ENCODE data around the gene CTXND2.
"Not testable (repeated sequence)": the region's sequence is repeated elsewhere in the genome, so short reads cannot be mapped to it uniquely, and the experiment has no call there.

Gene CTXND2

DNA sequence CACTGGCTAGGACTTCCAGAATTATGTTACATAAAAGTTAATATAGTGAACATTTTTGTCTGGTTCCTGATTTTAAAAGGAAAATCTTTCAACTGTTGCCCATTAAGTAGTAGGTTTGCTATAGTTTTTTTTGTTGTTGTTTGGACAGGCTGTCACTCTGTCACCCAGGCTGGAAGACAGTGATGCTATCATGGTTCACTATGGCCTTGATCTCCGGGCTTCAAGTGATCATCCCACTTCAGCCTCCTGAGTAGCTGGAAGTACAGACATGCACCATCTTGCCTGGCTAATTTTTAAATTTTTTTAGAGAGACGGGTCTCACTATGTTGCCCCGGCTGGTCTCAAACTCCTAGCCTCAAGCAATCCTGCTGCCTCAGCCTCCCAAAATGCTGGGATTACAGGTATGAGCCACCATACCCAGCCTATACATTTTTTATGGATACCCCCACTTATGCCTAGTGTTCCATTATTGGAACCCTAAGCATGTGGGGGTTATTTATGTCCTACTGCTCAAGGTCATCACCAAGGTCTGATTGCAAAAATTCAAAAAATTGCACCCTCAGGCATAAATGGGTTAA lies 6.5 kb downstream of the CTXND2 start:
- no peak for DNase-seq (ENCODE audit: low spot score)

DNA sequence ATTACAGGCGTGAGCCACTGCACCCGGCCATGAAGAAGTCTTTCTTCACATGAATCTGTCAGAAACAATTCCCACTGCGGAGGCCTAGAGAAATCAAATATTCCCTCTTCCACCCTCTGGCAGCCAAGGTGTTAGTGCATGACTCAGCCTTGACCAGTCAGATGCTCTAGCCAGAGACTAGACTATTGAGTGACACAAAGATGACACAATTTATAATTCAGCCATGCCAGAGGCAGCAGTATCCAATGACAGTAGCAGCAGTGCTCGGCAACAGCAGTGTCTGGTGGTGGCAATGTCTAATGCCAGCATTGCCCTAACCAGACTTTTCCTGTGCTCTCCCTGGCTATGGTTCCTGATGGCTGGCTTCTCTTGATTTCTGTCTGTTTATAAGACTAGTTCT lies 8.7 kb downstream of the CTXND2 start:
- DNase-seq (ENCODE audit: low spot score), result no peak

DNA sequence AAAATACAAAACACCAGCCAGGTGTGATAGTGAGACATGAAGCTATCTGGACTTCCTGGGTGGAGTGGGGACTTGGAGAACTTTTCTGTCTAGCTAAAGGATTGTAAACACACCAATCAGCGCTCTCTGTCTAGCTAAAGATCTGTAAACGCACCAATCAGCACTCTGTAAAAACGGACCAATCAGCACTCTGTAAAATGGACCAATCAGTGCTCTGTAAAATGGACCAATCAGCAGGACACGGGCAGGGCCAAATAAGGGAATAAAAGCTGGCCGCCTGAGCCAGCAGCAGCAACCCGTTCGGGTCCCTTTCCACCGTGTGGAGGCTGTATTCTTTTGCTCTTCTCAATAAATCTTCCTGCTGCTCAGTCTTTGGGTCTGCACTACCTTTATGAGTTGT lies 12.9 kb downstream of the CTXND2 start:
- not testable (repeated sequence) for DNase-seq (ENCODE audit: low spot score)

DNA sequence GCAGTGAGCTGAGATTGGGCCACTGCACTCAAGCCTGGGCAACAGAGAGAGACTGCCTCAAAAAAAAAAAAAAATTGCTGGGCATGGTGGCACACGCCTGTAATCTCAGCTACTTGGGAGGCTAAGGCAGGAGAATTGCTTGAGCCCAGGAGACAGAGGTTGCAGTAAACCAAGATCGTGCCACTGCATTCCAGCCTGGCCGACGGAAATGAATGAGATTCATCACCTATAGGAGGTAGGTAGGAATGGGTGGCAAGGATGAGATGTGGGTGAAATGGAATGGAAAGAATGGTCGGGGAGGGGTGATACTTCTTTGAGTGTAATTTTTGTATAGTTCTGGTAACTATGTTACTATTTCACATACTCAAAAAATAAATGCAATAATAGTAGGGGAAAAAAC lies 15.4 kb downstream of the CTXND2 start:
- DNase-seq (ENCODE audit: low spot score), result no peak

DNA sequence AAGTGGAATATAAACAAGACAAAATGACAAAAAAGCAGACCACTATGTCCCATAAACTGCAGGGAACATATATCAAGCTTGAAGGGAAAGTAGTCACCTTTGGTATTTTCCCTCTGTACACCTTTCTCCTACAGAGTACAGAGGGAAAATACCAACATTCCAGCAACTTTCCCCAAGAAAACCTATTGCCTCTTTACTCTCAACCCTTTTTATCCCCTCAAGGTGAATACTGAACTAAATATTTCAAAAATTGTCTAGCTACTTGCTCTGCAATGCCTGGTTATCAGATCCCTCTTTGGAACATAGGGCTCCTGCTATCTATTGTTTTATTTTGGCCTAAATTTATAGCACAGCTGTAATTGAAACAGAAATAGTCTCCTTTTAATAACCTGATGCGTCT lies 15.8 kb downstream of the CTXND2 start:
- no peak for DNase-seq (ENCODE audit: low spot score)

DNA sequence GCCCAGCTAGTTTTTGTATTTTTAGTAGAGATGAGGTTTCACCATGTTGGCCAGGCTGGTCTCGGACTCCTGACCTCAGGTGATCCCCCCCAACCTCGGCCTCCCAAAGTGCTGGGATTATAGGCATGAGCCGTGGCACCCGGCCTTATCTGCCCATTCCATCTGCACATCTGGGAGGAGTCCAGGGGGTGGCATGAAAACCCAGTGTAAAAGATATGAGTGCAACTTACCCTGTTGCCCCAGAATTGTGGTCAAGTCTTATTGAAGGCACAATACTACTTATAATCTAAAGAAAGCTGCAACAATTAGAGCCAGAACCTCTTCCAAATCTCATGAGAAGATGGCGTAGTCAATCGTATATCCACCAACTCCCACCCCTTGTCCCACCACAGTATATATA lies 18.4 kb downstream of the CTXND2 start:
- no peak for DNase-seq (ENCODE audit: low spot score)

DNA sequence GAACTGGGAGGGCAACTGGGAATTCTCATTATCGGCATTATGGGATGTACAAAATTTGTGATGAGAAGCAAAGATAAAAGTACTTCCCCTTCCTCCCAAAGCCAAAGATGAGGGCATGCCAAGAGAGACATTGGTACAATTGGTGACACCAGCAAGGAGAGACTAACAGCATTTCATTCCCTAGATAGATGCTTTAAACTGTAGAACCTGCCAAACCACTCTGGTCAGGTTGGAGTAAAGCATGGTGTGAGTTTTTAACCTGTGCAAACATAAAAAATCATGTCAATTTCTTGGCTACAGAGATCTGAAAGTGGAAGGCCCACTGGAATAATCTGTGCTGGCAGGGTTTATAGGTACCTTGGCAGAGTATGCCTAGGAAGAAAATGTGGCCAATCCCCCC lies 19.4 kb downstream of the CTXND2 start:
- no peak for DNase-seq (ENCODE audit: low spot score)

DNA sequence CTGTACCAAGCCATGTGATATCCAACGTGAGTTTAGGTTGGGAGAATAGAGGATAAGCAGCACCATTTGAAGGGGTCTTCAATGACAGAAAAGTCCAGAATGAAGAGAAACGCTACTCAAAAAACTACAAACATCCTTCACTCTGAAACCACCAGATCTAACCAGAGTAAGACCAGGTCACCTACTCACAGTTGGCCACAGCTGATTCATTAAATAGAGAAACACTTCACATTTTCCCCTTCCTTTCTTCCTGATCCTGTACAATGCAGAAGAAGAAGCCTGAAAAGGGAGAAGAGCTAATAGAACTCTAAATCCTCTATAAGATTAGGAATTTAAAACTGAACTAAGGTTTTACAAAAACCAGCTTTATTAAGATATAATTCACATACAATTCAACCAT lies 19.9 kb downstream of the CTXND2 start:
- DNase-seq (ENCODE audit: low spot score), result no peak

DNA sequence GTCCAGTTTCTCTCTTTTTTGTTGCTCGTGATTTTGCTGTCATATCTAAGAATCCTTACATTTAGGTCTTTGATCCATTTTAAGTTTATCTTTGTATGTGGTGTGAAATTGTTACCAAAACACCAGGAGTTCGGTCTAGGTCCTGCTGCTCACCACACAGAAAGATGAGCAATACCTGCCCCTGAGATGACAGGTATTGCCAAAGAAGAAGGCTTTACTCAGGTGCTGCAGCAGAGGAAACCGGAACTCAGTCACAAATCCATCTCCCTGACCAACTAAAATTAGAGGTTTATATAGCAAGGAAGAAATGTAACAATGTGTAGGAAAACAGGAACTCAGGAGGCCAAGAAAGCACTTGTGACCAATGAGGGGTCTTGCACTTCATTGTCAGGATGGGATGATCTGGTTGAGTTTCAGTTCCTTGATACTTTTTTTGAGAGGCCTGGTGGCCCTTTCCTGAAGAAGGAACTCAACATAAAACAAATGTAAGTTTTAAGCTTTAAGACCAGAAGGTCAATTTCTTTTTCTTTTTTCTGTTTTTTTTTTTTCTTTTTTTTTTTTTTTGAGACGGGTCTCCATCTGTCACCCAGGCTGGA lies 22.7 kb downstream of the CTXND2 start:
- no peak for DNase-seq (ENCODE audit: low spot score)

DNA sequence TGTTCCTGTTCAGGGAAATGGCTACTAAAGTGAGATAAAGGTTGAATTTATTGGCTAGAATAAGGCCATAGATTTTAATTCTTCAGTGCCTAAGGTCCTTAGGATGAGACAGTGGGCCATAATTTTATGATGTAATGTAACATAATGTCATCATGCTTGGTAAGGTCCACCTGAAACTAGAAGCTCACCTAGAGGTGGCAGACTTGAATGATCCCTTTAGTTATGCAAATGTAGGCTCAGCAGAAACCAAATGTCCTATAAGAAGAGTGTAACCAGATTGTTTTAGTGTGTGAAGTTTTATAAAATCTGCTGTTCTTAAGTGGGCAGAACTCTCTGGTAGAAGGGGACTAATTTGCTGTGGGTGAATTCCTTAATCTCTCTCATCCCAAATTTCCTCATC lies 25.7 kb downstream of the CTXND2 start:
- no peak for DNase-seq (ENCODE audit: low spot score)

DNA sequence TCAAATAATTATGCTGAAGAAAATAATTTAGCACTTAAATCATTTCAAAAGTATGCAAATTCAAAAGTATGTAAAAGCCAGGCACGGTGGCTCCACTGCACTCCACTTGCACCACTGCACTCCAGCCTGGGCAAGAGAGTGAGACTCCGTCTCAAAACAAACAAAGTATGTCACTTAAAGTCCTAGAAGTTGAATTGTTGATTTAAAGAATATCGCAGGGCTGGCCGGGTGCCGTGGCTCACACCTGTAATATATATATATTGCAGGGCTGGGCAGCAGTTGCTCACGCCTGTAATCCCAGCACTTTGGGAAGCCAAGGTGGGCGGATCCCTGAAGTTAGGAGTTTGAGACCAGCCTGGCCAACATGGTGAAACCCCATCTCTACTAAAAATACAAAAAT lies 30.5 kb downstream of the CTXND2 start:
- DNase-seq (ENCODE audit: low spot score), result no peak

DNA sequence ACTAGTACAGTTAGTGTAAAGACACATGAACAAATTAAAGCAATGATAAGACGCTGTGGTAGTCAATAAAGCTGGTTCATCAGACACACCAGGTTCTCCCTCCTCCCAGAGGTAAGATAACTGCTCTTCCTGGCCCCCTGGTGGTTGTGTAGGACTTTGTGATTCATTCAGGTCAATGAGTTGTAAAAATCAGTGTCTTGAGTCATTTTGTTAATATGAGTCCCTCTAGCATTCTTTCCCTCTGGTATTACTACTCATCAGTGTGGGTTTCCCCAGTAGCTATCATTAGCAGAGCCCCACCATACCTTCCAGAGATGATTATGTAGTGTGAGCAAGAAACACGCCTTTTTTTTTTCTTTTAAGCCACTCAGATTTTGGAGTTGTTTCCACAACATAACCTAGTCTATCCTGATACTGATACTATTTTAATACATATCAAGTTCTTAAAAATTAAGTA lies 35.6 kb downstream of the CTXND2 start:
- DNase-seq (ENCODE audit: low spot score), result peak; percentile 91

DNA sequence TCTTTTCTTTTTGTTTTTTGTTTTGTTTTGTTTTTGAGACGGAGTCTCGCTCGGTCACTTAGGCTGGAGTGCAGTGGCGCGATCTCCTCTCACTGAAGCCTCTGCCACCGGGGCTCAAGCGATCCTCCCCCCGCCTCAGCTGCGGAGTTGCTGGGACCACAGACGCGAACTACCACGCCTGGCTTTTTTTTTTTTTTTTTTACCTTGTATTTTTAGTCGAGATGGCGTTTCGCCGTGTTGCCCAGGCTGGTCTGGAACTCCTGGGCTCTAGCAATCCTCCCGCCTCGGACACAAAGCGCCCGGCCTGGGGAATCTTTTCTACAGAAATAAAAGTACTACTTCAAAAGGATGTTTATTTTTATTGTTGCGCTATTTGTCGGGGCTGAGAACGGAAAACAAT lies 38.1 kb downstream of the CTXND2 start:
- no peak for DNase-seq (ENCODE audit: low spot score)

DNA sequence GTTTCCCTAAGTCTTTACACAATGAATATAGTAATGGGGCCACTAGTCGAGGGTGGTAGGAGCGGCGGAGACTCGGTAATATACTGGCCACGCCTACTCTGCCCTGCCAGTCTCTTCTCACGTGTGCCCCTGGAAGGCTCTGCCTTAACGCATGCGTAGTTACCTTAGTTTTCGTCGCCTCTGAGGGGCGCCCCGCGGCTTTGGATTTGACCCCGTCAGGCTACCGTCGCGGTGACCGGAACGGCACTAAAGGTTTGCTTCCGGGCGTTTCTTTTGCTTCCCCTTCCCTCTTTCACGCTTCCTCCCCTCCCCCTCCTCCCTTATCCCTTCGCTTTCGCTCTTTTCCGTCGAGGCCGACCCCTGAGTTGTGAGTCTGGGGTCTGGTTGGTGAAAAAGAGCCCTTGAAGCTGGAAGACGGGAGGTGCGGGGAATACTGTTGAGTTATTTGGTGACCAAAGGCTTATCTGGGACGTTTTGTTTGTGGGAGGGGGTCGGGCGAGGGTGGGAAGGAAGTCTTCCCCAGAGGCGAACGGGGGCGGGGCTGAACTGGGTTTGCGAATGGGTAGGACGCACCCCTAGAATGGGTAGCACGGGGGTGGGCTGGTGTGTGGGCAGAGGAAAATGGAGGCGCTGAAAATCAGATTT lies 39.3 kb downstream of the CTXND2 start, which contains the start of gene SETDB1:
TSS of gene SETDB1 (plus strand) at position 267 of the 645 bp plus-strand sequence. CDS start 1,352 bp downstream, outside the sequence.
- peak; percentile 98 for DNase-seq (ENCODE audit: low spot score)

DNA sequence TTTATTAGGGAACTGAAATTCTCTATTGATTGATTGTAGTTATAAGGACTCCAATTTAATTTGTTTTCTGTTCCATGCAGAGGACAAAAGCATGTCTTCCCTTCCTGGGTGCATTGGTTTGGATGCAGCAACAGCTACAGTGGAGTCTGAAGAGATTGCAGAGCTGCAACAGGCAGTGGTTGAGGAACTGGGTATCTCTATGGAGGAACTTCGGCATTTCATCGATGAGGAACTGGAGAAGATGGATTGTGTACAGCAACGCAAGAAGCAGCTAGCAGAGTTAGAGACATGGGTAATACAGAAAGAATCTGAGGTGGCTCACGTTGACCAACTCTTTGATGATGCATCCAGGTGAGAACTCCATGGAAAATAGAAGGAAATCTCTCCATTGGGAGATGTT lies 40.7 kb downstream of the CTXND2 start:
- no peak for DNase-seq (ENCODE audit: low spot score)

DNA sequence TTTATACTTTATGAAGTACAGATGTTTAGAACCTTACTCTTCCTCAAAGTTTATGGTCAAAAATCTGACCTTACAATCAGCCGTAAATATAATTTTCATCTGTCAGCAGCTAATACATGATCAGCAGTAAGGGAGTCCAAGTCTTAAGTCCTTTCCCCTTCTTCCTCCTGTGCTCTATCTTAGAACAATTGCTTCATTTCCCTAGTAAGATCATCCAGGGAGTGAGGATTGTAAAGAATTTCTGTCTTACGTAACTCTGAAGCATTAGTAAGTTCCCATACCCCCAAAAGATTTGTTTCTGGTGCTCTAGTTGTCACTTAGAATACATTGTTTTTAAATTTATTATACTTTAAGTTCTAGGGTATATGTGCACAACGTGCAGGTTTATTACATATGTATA lies 41.4 kb downstream of the CTXND2 start:
- DNase-seq (ENCODE audit: low spot score), result no peak

DNA sequence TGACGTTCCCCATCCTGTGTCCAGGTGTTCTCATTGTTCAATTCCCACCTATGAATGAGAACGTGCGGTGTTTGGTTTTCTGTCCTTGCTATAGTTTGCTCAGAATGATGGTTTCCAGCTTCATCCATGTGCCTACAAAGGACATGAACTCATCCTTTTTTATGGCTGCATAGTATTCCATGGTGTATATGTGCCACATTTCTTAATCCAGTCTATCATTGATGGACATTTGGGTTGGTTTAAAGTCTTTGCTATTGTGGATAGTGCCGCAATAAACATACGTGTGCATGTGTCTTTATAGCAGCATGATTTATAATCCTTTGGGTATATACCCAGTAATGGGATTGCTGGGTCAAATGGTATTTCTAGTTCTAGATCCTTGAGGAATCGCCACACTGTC lies 41.8 kb downstream of the CTXND2 start:
- not testable (repeated sequence) for DNase-seq (ENCODE audit: low spot score)

DNA sequence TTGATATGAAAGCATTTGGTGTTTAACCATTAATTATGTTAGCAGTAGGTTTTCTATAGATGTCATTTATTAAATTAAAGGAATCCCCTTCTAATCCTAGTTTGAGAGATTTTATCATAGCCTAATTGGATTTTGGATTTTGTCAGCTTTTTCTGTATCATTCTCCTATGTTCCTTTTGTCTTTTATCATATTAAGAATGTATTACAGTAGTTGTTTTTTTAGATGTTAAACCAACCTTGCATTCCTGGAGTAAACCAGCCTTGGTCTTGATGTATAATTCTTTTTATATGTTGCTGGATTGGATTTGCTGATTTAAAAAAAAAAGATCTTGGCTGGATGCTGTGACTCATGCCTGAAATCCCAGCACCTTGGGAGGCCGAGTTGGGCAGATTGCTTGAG lies 44.8 kb downstream of the CTXND2 start:
- DNase-seq (ENCODE audit: low spot score), result no peak

DNA sequence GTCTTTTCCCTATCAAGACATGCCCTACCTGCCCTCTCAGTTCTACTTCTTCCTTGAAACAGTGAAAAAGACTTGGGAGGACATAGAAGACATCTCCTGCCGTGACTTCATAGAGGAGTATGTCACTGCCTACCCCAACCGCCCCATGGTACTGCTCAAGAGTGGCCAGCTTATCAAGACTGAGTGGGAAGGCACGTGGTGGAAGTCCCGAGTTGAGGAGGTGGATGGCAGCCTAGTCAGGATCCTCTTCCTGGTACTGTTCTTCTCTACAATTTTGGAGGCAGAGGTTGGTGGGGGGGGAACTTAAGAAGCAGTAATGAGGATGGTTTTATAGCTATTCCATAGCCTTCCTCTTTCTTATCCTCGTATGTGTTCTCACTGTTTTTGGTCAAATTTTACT lies 57.9 kb downstream of the CTXND2 start:
- DNase-seq (ENCODE audit: low spot score), result no peak

DNA sequence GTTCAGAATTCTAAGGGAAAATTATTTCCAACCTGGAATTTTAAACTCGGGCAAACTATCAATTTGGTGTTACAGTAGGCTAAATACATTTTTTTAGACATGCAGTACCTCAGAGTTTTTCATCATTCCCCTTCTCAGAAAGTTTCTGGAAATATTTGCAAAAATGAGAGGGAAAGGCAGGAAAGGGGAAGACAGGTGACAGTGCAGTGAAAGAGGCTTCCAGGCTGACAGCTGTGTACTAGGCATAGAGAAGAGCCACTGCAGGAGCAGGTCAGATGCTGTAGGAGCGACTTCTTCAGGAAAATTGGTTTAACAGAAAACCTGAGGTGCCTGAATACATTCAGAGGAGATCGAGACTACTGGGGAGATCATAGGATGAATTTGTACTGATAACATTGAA lies 67.8 kb downstream of the CTXND2 start:
- no peak for DNase-seq (ENCODE audit: low spot score)

DNA sequence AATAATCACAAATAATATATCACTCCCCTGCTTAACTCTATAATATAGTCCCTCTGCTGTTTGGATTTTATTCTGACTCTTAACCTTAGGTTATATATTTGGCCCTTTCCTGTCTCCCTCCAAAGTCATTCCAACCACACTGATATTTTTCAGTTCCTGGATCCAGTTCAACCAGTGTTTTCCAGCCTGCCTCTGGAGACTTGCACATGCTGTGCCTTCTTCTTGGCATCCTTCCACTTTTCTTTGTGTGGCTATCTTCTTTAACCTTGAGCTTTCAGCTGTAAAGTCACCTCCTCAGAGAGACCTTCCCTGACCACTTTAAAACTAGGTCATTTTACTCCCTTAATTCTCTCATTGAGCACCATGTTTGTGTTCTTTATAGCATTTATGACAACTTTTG lies 68.3 kb downstream of the CTXND2 start:
- DNase-seq (ENCODE audit: low spot score), result no peak

DNA sequence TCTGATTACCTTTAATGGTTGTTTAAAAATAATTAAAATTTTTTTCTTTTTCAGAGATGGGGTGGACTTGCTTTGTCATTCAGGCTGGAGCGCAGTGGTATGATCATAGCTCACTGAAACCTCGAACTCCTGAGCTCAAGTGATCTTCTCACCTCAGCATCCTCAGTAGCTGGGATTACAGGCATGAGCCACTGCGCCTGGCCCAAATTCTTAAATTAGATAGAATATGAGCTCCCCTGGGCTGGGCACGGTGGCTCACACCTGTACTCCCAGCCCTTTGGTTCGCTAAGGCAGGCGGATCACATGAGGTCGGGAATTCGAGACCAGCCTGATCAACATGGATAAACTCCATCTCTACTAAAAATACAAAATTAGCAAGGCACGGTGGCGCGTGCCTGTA lies 70.7 kb downstream of the CTXND2 start:
- no peak for DNase-seq (ENCODE audit: low spot score)

DNA sequence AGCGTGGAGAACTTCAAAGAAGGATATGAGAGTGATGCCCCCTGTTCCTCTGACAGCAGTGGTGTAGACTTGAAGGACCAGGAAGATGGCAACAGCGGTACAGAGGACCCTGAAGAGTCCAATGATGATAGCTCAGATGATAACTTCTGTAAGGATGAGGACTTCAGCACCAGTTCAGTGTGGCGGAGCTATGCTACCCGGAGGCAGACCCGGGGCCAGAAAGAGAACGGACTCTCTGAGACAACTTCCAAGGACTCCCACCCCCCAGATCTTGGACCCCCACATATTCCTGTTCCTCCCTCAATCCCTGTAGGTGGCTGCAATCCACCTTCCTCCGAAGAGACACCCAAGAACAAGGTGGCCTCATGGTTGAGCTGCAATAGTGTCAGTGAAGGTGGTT lies 73.7 kb downstream of the CTXND2 start:
- no peak for DNase-seq (ENCODE audit: low spot score)

DNA sequence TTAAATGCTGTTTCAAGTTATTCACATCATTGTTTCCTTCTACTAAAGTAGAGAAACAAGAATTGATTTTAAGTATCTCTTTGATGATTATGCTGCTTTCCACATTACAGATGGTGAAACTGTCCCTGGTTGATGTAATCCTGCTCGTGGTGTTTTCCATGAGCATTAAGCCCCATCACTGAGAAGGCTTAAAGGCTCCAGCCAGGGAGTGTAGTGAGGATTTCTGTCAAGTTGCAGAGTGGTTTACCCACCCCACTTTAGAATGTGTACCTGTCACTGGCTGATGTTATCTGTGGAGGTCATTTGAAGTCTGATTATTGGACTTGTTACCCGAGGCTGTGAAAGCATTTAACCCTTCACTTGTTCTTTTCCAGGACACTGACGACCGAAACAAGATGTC lies 74.8 kb downstream of the CTXND2 start:
- DNase-seq (ENCODE audit: low spot score), result no peak
